ENCODE results near the gene EXOSC7. TPM values are rescaled to one million over a fixed set of nuclear protein-coding genes. Genes with fewer than 3 reads are reported as not detected.
"Not testable (repeated sequence)": the region's sequence is repeated elsewhere in the genome, so short reads cannot be mapped to it uniquely, and the experiment has no call there.

The EXOSC7 gene
- total and polyA plus RNA-seq, 2 donors (not counting 3 experiments of a cell fraction or from before 2014, with no cell fraction given), result 44.5 to 53.8 TPM

GRCh38 chr3:44984335-44984734 is 8.3 kb downstream of the EXOSC7 start:
- ChIA-PET POLR2A (no interaction called here), CTCF (interaction anchor here (1.4 to 4.9 kb wide), 2 partner anchors 9 to 14 kb away, joined by 3 to 18 read pairs; no protein-coding TSS in a partner anchor)
- Histone ChIP-seq H3K27ac (ENCODE audit: insufficient read depth, low read depth, low read length) (no peak overlapping the region), H3K9me3 (replicated peaks; ENCODE audit: control insufficient read depth, insufficient read depth, low read length) (no peaks in the 10 kb centered on the region), H2AFZ (ENCODE audit: low read depth, low read length) (no peak overlapping the region), H3K36me3 (ENCODE audit: control insufficient read depth in 2 of 2, extremely low read depth in 1 of 2, insufficient read depth in 2 of 2, low read length in 2 of 2) (no peaks in the 10 kb centered on the region), H3K4me3 (replicated peaks in 1 of 3; ENCODE audit: insufficient read depth in 1 of 3, low read depth in 1 of 3, low read length in 3 of 3) (no peak overlapping the region), H3K79me2 (ENCODE audit: control insufficient read depth, insufficient read depth, low read length) (peaks cover 63% of the 10 kb centered on the region), H3K27me3 (ENCODE audit: control insufficient read depth in 2 of 2, insufficient read depth in 2 of 2, low read length in 2 of 2) (no peaks in the 10 kb centered on the region), H3K4me2 (ENCODE audit: insufficient read depth, low read length) (no peak overlapping the region), H3K4me1 (ENCODE audit: control insufficient read depth, extremely low read depth, insufficient read depth, low read length) (no peaks in the 10 kb centered on the region), H3K9me1 (replicated peaks; ENCODE audit: control insufficient read depth, extremely low read depth, insufficient read depth, low read length) (no peaks in the 10 kb centered on the region), H3K9ac (replicated peaks; ENCODE audit: extremely low read depth, insufficient read depth, low read length) (no peak overlapping the region), H4K20me1 (replicated peaks; ENCODE audit: control insufficient read depth, extremely low read depth, insufficient read depth, low read length) (peaks cover 3% of the 10 kb centered on the region)
- DNase-seq (ENCODE audit: low read depth, low spot score) (no peak), FAIRE-seq (no peak)
- dilution Hi-C loops (cut with MboI; ENCODE audit: extremely low pct_ligation_motif_present, low sequenced_read_pairs), result no loop called here
- BruUV-seq (replicated peaks), result no TSS peak
- TF ChIP-seq FOS (IDR thresholded peaks at IDR 0.05; ENCODE audit: borderline replicate concordance, insufficient read depth, low read length) (no peak), CTCF (IDR thresholded peaks at IDR 0.05; ENCODE audit: extremely low read depth in 1 of 2, insufficient read depth in 1 of 2, low read depth in 1 of 2, low read length in 2 of 2) (no peak), JUN (IDR thresholded peaks at IDR 0.05; ENCODE audit: borderline replicate concordance, insufficient read depth, insufficient read length, low read depth) (no peak)
- intact Hi-C loops (cut with micrococcal nuclease), result no loop called here

- FAIRE-seq; dilution Hi-C loops (cut with MboI; ENCODE audit: extremely low pct_ligation_motif_present, low sequenced_read_pairs); H3K4me1 ChIP-seq (ENCODE audit: control insufficient read depth, extremely low read depth, insufficient read depth, low read length); intact Hi-C loops (cut with micrococcal nuclease); H3K9me1 ChIP-seq (replicated peaks; ENCODE audit: control insufficient read depth, extremely low read depth, insufficient read depth, low read length); BruUV-seq (replicated peaks); H3K4me2 ChIP-seq (ENCODE audit: insufficient read depth, low read length); H3K27ac ChIP-seq (ENCODE audit: insufficient read depth, low read depth, low read length); H3K4me3 ChIP-seq (replicated peaks in 1 of 3; ENCODE audit: insufficient read depth in 1 of 3, low read depth in 1 of 3, low read length in 3 of 3); H2AFZ ChIP-seq (ENCODE audit: low read depth, low read length); DNase-seq (ENCODE audit: low read depth, low spot score); H3K36me3 ChIP-seq (ENCODE audit: control insufficient read depth in 2 of 2, extremely low read depth in 1 of 2, insufficient read depth in 2 of 2, low read length in 2 of 2); H4K20me1 ChIP-seq (replicated peaks; ENCODE audit: control insufficient read depth, extremely low read depth, insufficient read depth, low read length); H3K9me3 ChIP-seq (replicated peaks; ENCODE audit: control insufficient read depth, insufficient read depth, low read length); H3K9ac ChIP-seq (replicated peaks; ENCODE audit: extremely low read depth, insufficient read depth, low read length); H3K27me3 ChIP-seq (ENCODE audit: control insufficient read depth in 2 of 2, insufficient read depth in 2 of 2, low read length in 2 of 2): not testable (repeated sequence)
- H3K79me2 ChIP-seq (ENCODE audit: control insufficient read depth, insufficient read depth, low read length), result peaks cover 44% of the 10 kb centered on the region
- CTCF ChIA-PET, result interaction anchor here (3.0 kb wide), 1 partner anchor 11 kb away, joined by 13 read pairs; the partner anchor contains the start of genes EXOSC7 and ZDHHC3
- POLR2A ChIA-PET, result interaction anchor here (0.6 kb wide), 1 partner anchor 355 kb away, joined by 3 read pairs; no protein-coding TSS in a partner anchor
Observed at GRCh38 chr3:44986330-44986729, 10.3 kb downstream of the EXOSC7 start.

Measured in endothelial cell of umbilical vein (primary cell).